Activated CD4-positive, CD25-positive, alpha-beta regulatory T cell treated with anti-CD3 and anti-CD28 coated beads, Interleukin-2, amount 50 U/mL, for 16 hours (primary cell): Measurements from ENCODE around the gene TLE3.

ENCODE experiments used
- DNase-seq: peaks from one replicate; pipeline ENCODE4 v3.0.0-alpha.2; 2020; ENCODE audit warnings: low read depth, low spot score

Gene TLE3

GRCh38 chr15:70099167-70099966 lies 1.6 kb upstream of the TLE3 start:
- DNase-seq: peak; percentile 100

- no peak for DNase-seq
Observed at GRCh38 chr15:70098461-70099166, 897 bp upstream of the TLE3 start.

GRCh38 chr15:70098153-70098460 lies 390 bp upstream of the TLE3 start:
- no peak for DNase-seq

GRCh38 chr15:70097063-70097320 lies 725 bp downstream of the TLE3 start:
- no peak for DNase-seq

GRCh38 chr15:70096215-70097062 lies 1.3 kb downstream of the TLE3 start:
- peak; percentile 26 for DNase-seq

- DNase-seq: peak; percentile 16
Observed at GRCh38 chr15:70095408-70096214, 2.1 kb downstream of the TLE3 start.

- no peak for DNase-seq
Observed at GRCh38 chr15:70094690-70095311, 2.9 kb downstream of the TLE3 start.

- DNase-seq: no peak
Observed at GRCh38 chr15:70093481-70094319, 4.0 kb downstream of the TLE3 start.

GRCh38 chr15:70093070-70093469 lies 4.6 kb downstream of the TLE3 start:
- DNase-seq: no peak

GRCh38 chr15:70092464-70093027 lies 5.2 kb downstream of the TLE3 start:
- DNase-seq: no peak

- DNase-seq: no peak
Observed at GRCh38 chr15:70091726-70092463, 5.8 kb downstream of the TLE3 start.

GRCh38 chr15:70090436-70091296 lies 7.1 kb downstream of the TLE3 start:
- DNase-seq: no peak

GRCh38 chr15:70089692-70089971 lies 8.1 kb downstream of the TLE3 start:
- DNase-seq: no peak

- DNase-seq: no peak
Observed at GRCh38 chr15:70088887-70089691, 8.6 kb downstream of the TLE3 start.

- no peak for DNase-seq
Observed at GRCh38 chr15:70088455-70088854, 9.3 kb downstream of the TLE3 start.

- DNase-seq: no peak
Observed at GRCh38 chr15:70087708-70088352, 9.9 kb downstream of the TLE3 start.

GRCh38 chr15:70086636-70087035 lies 11.1 kb downstream of the TLE3 start:
- DNase-seq: no peak
